GM12873 (cell line): Measurements from ENCODE around the gene ISM1.

ENCODE experiments used
- CTCF ChIP-seq: IDR thresholded peaks from 2 replicates; pipeline ENCODE4 v1.5.1; 2012; ENCODE audit warnings: low read depth, mild to moderate bottlenecking, moderate library complexity, low read length, control low read depth; ENCODE audit not compliant: insufficient read depth; ENCODE audit errors: missing control alignments

Gene ISM1

GRCh38 chr20:13342469-13343242 is 121.6 kb downstream of the ISM1 start:
- no peak for TF ChIP-seq CTCF

- TF ChIP-seq CTCF = no peak
Observed at GRCh38 chr20:13344671-13345070, 123.6 kb downstream of the ISM1 start.

GRCh38 chr20:13348311-13349234 is 127.5 kb downstream of the ISM1 start:
- TF ChIP-seq CTCF = no peak

- TF ChIP-seq CTCF = no peak
Observed at GRCh38 chr20:13349235-13349604, 128.1 kb downstream of the ISM1 start.
